Activated naive CD8-positive, alpha-beta T cell treated with anti-CD3 and anti-CD28 coated beads, Interleukin-2, amount 10 ng/mL, durations not matched to agents 7 days and 5 days (primary cell): ENCODE results near the gene COG5. TPM values are rescaled to one million over a fixed set of nuclear protein-coding genes. Genes with fewer than 3 reads are reported as not detected.
"Not testable (repeated sequence)": the region's sequence is repeated elsewhere in the genome, so short reads cannot be mapped to it uniquely, and the experiment has no call there.

ENCODE experiments used
- ATAC-seq: fragments of 150-1000 bp; cut with Tn5 transposase; one replicate; pipeline ENCODE4 v1.10.0; 2021; ENCODE audit warnings: low read depth, moderate library complexity
- POLR2A ChIA-PET: fragments of 350-600 bp; sonication (Branson Sonifier 250); formaldehyde crosslinking; loops from one replicate; lab custom pipeline; 2021; ENCODE audit warnings: antibody characterized with exemption; lab: Charles Lee
- DNase-seq: peaks from one replicate; pipeline ENCODE4 v3.0.0; 2021
- H3K27ac Mint-ChIP-seq: one replicate; pipeline ENCODE4 v1.8.0; 2022; ENCODE audit warnings: mild to moderate bottlenecking, mixed read lengths
- H3K27me3 Mint-ChIP-seq: one replicate; pipeline ENCODE4 v1.8.0; 2022; ENCODE audit warnings: mild to moderate bottlenecking, moderate library complexity, mixed read lengths
- H3K36me3 Mint-ChIP-seq: one replicate; pipeline ENCODE4 v1.8.0; 2021; ENCODE audit warnings: mild to moderate bottlenecking, mixed read lengths
- H3K4me1 Mint-ChIP-seq: one replicate; pipeline ENCODE4 v1.8.0; 2021; ENCODE audit warnings: mixed read lengths
- H3K4me3 Mint-ChIP-seq: one replicate; pipeline ENCODE4 v1.8.0; 2022; ENCODE audit warnings: mild to moderate bottlenecking, moderate library complexity, mixed read lengths
- H3K9me3 Mint-ChIP-seq: one replicate; pipeline ENCODE4 v1.8.0; 2021; ENCODE audit warnings: mixed read lengths
- total RNA-seq, 2 experiments: library from RNA; stranded (reverse); gene quantifications; one replicate each; pipeline ENCODE4 v1.2.3, GENCODE V29; 2021

Gene COG5
- total RNA-seq, 2 experiments from 2014 or later = 51.0 to 56.2 TPM

DNA sequence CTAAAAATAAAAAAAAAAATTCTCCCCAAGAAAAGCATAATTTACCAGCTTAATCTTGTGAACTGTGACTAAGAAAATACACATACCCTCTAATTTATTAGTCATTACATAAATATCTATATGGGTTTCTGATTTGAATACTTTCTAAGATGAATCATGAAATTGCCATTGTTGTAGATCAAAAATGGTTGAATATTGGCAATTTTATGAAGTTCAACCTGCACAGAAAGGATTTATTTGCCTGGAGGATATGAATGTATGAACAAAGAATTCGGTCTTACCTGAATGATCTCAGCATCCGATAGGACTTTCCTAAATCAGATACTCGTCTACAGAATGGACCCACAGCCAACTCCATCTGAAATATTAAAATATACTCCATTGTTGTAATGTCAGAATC, 333.4 kb downstream of the COG5 start:
- no peaks in the 10 kb centered on the region for H3K9me3 Mint-ChIP-seq

DNA sequence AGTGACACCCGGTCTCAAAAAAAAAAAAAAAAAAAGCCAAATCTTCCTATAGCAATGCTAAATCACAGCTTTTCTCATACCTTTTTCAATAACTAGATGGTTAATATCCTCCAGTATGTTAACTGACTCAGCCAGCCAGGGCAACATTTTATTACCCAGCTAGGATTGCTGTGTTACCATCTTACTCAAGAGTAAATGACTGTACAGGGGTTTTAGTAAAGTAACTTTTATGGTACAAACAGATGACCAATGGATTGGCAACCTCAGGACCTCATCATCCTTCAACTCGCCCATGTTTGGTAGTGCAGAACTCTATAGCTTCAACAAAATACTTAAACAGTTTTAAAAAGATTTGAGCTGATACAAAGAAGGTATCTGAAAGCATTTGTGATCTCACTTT, 335.4 kb downstream of the COG5 start:
- no peak for DNase-seq
- peaks cover 11% of the 10 kb centered on the region for H3K36me3 Mint-ChIP-seq
- no peak overlapping the region for H3K27ac Mint-ChIP-seq
- H3K4me3 Mint-ChIP-seq = no peak overlapping the region
- H3K4me1 Mint-ChIP-seq = no peaks in the 10 kb centered on the region
- H3K27me3 Mint-ChIP-seq = no peaks in the 10 kb centered on the region
- ATAC-seq = no peak
- no peaks in the 10 kb centered on the region for H3K9me3 Mint-ChIP-seq
- POLR2A ChIA-PET = no interaction called here

More for the DNA sequence above, 333.4 kb downstream of the COG5 start:
- Mint-ChIP-seq H3K36me3 (peaks cover 11% of the 10 kb centered on the region), H3K4me3 (no peak overlapping the region), H3K27me3 (no peaks in the 10 kb centered on the region), H3K4me1 (no peaks in the 10 kb centered on the region), H3K27ac (no peak overlapping the region)
- POLR2A ChIA-PET = no interaction called here
- ATAC-seq (no peak), DNase-seq (no peak)

DNA sequence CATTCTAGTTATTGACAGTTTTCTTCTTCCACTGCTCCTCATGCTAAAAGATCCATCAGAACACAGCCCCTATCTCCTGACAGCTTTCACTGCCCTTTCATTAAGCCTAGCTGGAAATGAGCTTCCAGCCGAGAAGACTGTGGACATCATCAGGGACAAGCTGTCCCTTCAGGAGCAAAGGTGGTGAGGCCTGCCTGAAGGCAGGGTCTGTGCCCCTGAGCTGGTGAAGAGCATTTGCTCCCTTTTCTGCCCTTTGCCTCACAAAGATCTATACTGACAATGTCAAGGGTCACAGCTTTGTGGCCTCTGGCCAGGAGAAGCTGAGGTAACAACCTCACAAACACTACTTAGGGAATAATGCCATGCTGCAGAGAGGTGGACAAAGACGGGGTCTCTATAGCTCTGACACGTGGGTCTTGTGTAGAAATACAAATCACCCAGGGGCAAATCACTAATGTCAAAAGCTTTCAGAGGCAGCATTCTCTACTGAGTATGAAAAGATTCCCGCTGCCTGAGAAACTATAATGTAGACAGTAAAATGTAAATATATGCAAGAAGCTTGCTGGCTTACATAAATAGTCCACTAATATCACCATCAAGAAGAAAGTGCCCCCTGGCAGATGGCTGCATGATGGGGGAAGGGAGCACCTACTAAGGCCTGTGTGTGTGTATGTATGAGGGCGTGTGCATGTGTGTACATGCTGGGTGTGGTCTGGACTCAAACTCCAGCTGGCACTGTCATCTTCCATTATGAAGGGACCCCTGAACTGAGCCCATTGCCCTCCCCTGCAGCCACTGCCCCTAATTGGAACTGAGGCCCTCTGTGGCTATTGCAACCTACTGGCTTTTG, 339.1 kb downstream of the COG5 start:
- DNase-seq (no peak), ATAC-seq (no peak)
- H3K9me3 Mint-ChIP-seq = no peaks in the 10 kb centered on the region
- no peaks in the 10 kb centered on the region for H3K27me3 Mint-ChIP-seq
- no peak overlapping the region for H3K4me3 Mint-ChIP-seq
- POLR2A ChIA-PET = no interaction called here
- H3K27ac Mint-ChIP-seq = no peak overlapping the region
- no peaks in the 10 kb centered on the region for H3K4me1 Mint-ChIP-seq
- peaks cover 11% of the 10 kb centered on the region for H3K36me3 Mint-ChIP-seq

DNA sequence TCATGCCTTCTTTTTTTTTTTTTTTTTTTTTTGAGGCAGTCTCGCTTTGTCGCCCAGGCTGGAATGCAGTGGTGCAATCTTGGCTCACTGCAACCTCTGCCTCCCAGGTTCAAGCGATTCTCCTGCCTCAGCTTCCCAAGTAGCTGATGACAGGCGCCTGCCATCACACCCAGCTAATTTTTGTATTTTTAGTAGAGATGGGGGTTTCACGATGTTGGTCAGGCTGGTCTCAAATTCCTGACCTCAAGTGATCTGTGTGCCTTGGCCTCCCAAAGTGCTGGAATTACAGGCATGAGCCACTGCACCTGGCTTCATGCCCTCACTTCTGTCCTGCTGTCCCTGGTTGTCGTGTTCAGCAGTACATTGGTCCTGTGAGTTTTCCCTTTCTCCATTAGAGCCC, 342.9 kb downstream of the COG5 start:
- DNase-seq, H3K4me1 Mint-ChIP-seq, H3K4me3 Mint-ChIP-seq, ATAC-seq, H3K9me3 Mint-ChIP-seq, H3K27ac Mint-ChIP-seq, H3K27me3 Mint-ChIP-seq: not testable (repeated sequence)
- POLR2A ChIA-PET = interaction anchor here (1.1 kb wide), 1 partner anchor 12 kb away, joined by 3 read pairs; no protein-coding TSS in a partner anchor
- H3K36me3 Mint-ChIP-seq = peaks cover 13% of the 10 kb centered on the region

DNA sequence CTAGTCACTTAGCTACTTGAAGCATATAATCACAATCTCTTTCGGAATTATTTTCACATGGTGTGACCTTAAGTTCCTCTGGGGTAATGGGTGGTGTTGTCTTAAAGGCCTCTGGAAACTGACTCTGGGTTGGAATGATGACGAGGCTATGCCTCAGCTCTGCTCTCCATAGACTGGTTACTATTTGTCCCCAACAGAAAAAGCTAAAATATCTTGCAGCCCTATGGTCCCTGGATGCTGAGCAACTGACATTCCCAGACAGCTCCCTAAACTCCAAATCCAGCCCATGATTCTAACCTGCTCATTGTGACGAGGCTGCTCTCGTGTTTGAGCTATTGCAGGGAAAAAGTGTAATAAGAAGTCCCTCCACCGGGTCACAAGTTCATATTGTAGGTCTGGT, 343.4 kb downstream of the COG5 start:
- peaks cover 13% of the 10 kb centered on the region for H3K36me3 Mint-ChIP-seq
- ATAC-seq (no peak), DNase-seq (no peak)
- H3K27me3 Mint-ChIP-seq = no peaks in the 10 kb centered on the region
- peaks cover 6% of the 10 kb centered on the region for H3K9me3 Mint-ChIP-seq
- H3K27ac Mint-ChIP-seq = no peak overlapping the region
- H3K4me1 Mint-ChIP-seq = peaks cover 2% of the 10 kb centered on the region
- POLR2A ChIA-PET = interaction anchor here (1.1 kb wide), 1 partner anchor 11 kb away, joined by 3 read pairs; no protein-coding TSS in a partner anchor
- H3K4me3 Mint-ChIP-seq = no peak overlapping the region

DNA sequence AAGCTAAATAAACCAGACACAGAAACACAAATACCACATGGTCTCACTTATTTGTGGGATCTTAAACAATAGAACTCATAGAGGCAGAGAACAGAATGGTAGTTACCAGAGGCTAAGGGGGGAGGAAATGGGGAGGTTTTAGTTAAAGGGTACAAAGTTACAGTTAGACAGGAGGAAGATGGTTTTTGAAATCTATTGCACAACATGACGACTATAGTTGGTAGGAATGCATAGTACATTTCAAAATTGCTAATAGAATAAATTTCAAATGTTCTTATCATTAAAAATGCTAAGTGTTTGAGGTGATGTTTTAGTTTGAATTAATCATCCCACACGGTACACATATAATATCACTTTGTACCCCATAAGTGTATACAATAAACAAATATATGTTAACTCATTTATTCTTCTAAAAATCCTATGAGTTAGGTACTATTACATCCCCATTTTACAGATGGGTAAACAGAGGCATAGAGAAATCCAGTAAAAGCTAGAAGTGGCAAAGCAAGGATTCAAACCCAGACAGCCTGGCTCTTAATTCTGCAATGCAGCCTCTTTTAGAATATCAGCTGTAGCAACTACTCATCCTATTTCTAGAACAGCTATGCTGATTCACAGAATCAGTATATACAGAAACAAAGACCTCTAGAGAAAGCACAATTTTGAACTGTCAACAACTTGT, 344.0 kb downstream of the COG5 start:
- Mint-ChIP-seq H3K27me3 (no peaks in the 10 kb centered on the region), H3K27ac (no peak overlapping the region), H3K4me3 (no peak overlapping the region), H3K36me3 (peaks cover 13% of the 10 kb centered on the region), H3K9me3 (peaks cover 8% of the 10 kb centered on the region), H3K4me1 (peaks cover 2% of the 10 kb centered on the region)
- POLR2A ChIA-PET = interaction anchor here (1.1 kb wide), 1 partner anchor 11 kb away, joined by 3 read pairs; no protein-coding TSS in a partner anchor
- no peak for ATAC-seq
- no peak for DNase-seq

DNA sequence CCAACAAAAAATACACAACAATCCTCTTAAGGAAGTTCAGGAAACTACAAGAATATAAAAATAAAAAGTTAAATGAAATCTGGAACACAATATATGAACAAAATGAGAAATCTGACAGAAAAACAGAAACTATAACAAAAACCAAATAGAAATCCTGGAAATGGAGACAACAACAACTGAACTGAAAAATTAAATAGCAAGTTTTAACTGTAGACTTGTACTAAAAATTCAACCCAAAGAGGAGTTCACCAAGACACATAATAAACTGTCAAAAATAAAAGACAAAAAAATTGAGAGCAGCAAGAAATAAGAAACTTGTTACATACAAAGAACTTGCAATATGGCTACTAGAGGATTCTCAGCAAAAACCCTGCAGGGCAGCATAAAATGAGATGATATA, 349.8 kb downstream of the COG5 start:
- POLR2A ChIA-PET = no interaction called here
- peaks cover 28% of the 10 kb centered on the region for H3K36me3 Mint-ChIP-seq
- H3K4me1 Mint-ChIP-seq = peaks cover 2% of the 10 kb centered on the region
- H3K27me3 Mint-ChIP-seq = no peaks in the 10 kb centered on the region
- H3K9me3 Mint-ChIP-seq = peaks cover 9% of the 10 kb centered on the region
- DNase-seq (no peak), ATAC-seq (no peak)
- no peak overlapping the region for H3K27ac Mint-ChIP-seq
- no peak overlapping the region for H3K4me3 Mint-ChIP-seq

DNA sequence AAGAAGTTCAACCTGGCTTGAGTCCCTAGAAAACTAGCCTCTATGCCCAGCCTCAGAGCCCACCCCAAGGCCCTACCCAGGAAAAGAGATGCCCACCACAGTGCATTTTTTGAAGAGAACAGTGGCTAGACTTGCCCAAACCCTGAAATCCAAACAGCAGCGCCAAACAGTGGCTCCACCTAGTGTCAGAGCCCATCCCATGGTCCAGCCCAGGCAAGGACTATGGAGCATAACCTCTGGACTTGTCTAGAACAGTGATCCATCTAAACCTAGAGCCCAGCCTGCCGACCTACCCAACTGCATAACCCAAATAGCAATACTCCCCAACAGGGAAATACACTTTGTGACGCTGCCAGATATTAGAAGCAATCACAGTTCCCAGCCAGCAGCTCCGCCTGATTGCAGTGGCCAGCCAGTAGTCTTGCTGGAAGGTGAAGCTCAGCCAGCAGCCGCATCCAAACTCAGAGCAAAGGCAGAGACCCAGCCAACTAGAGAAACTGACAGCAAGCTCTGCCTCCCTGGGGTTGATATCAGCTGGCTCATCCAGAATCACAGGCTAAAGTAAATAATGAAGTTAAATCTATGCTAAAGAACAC, 350.4 kb downstream of the COG5 start:
- ATAC-seq = no peak
- POLR2A ChIA-PET = no interaction called here
- no peak for DNase-seq
- Mint-ChIP-seq H3K9me3 (peaks cover 9% of the 10 kb centered on the region), H3K27me3 (no peaks in the 10 kb centered on the region), H3K36me3 (peaks cover 28% of the 10 kb centered on the region), H3K4me1 (peaks cover 2% of the 10 kb centered on the region), H3K4me3 (no peak overlapping the region), H3K27ac (no peak overlapping the region)

DNA sequence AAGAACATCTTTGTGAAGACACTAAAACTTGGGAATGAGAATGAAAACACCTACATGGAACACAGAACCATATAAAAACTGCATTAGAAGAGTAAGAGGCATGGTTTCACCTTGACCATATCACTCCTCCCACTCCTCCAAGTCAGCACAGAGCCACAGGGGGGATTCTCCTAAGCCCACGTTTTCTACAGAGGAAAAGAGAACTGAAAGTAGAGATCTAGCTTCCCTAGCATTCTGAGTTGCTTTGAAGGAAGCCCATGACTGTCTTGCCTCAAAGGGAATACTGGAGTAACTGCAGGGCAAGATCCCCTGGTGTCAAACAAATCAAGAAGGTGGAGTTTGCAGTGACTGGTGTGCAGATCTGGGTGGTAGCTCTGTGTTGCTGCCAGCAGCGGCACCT, 351.0 kb downstream of the COG5 start:
- Mint-ChIP-seq H3K4me1 (peaks cover 2% of the 10 kb centered on the region), H3K27ac (no peak overlapping the region), H3K27me3 (no peaks in the 10 kb centered on the region), H3K36me3 (peaks cover 27% of the 10 kb centered on the region), H3K4me3 (no peak overlapping the region), H3K9me3 (peaks cover 9% of the 10 kb centered on the region)
- POLR2A ChIA-PET = no interaction called here
- ATAC-seq = no peak
- no peak for DNase-seq

DNA sequence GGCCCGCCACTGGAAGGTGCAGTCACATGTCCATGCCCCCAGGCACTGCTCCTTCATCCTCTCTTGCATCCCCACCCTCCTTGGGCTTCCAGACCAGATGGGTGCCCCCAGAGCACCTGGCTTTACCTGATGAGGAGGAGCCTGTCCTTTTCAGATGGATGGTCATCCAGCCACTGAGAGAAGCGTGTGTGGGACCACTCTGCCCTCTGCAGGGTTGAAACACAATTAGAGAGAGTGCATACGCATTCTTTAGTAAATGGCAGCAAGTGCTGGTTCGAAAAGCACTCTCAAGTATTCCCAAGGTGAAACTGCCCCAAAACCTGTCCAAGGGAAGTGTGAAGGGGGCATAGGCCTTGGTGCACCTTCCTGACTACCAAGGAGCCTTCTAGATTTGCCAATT, 353.3 kb downstream of the COG5 start:
- no peak overlapping the region for H3K27ac Mint-ChIP-seq

DNA sequence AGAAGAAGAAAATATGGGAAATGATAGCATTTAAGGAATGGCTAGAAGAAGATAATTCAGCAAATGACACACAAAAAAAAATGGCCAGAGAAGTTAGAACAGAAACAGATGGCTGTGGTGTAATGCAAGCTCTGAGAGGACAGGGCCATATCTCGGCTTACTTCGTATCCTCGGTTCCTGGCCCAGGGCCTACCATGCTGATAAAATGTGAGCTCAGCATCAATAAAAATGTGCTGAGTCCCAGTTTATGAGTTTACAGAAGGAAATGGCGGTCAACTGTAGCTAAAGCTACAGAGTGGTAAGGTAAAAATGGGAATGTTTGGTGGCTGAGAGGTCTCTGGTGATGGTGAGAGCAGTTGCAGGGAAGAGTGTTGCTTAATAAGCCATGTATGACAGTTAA, 354.2 kb downstream of the COG5 start:
- Mint-ChIP-seq H3K4me1 (no peaks in the 10 kb centered on the region), H3K9me3 (peaks cover 3% of the 10 kb centered on the region), H3K27ac (no peak overlapping the region), H3K27me3 (no peaks in the 10 kb centered on the region), H3K4me3 (no peak overlapping the region), H3K36me3 (peaks cover 32% of the 10 kb centered on the region)
- ATAC-seq = no peak
- POLR2A ChIA-PET = interaction anchor here (0.7 kb wide), 1 partner anchor 11 kb away, joined by 3 read pairs; no protein-coding TSS in a partner anchor
- DNase-seq = no peak

More for the DNA sequence above, 353.3 kb downstream of the COG5 start:
- no peaks in the 10 kb centered on the region for H3K4me1 Mint-ChIP-seq
- POLR2A ChIA-PET = interaction anchor here (0.7 kb wide), 1 partner anchor 41 kb away, joined by 3 read pairs; the partner anchor contains the start of gene HBP1
- no peak overlapping the region for H3K4me3 Mint-ChIP-seq
- no peak for DNase-seq
- H3K9me3 Mint-ChIP-seq = peaks cover 5% of the 10 kb centered on the region
- no peak for ATAC-seq
- H3K27me3 Mint-ChIP-seq = no peaks in the 10 kb centered on the region
- peaks cover 28% of the 10 kb centered on the region for H3K36me3 Mint-ChIP-seq

DNA sequence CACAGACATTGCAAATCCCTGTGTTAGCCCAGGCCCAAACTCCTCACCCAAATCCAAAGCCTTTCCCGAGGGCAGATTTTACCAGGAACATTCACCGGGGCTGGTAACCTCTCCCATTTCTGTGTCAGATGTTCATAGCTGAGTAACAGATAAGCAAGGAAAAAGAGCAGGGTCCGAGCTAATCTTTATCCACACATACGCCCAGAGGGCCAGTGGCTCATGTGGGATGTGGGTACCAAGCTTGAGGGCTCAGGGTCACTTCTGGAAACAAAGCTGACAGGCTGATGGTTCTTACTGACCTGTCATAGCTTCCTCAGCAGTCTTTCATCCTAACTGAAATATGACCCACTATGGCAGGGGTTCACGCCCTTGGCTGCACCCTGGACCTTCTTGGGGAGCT, 355.2 kb downstream of the COG5 start:
- POLR2A ChIA-PET = no interaction called here
- Mint-ChIP-seq H3K27me3 (no peaks in the 10 kb centered on the region), H3K9me3 (peaks cover 1% of the 10 kb centered on the region), H3K4me3 (no peak overlapping the region), H3K36me3 (peaks cover 29% of the 10 kb centered on the region), H3K27ac (no peak overlapping the region), H3K4me1 (no peaks in the 10 kb centered on the region)
- no peak for ATAC-seq
- no peak for DNase-seq

DNA sequence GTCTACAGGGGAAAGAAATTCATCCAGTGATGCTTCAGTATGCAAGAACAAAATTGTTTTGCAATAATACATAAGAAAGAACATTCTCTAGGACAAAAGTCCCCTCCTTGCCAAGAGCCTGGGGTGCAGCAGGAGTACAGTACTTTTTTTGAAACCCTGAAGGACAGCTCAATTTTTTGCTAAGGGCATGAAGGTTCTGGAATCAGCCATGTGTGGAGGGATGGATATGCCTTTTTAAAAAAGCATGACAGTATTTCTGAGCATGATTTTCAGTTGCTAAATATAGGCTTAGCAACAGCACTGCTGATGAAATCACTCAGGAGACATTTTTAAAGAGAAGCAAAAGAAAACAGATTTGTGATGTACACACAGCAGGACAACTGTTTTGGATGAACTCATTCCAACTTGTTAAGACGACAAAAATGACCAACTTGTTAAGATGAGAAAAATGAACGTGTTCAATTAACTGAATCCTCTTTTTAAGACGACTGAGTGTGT, 355.6 kb downstream of the COG5 start:
- Mint-ChIP-seq H3K9me3 (no peaks in the 10 kb centered on the region), H3K4me1 (no peaks in the 10 kb centered on the region), H3K36me3 (peaks cover 26% of the 10 kb centered on the region), H3K27ac (no peak overlapping the region), H3K27me3 (no peaks in the 10 kb centered on the region), H3K4me3 (no peak overlapping the region)
- POLR2A ChIA-PET = no interaction called here
- no peak for DNase-seq
- no peak for ATAC-seq
